Measurements from ENCODE around the gene AHSP. TPM values are rescaled to one million over a fixed set of nuclear protein-coding genes. Genes with fewer than 3 reads are reported as not detected.

Gene AHSP
- total RNA-seq, 1 donor from 2014 or later, result not detected

Other genes with a start within 250 kb of the AHSP start
- not detected in 2 replicates for gene ITGAX, start 172.7 kb upstream of the AHSP start, total RNA-seq (ENCODE audit: low replicate concordance)
- not detected in 2 replicates for gene ITGAD, start 134.6 kb upstream of the AHSP start, total RNA-seq (ENCODE audit: low replicate concordance)
- gene COX6A2, start 99.5 kb upstream of the AHSP start, total RNA-seq (ENCODE audit: low replicate concordance), result not detected in 2 replicates
- gene ZNF843, start 85.1 kb upstream of the AHSP start, total RNA-seq (ENCODE audit: low replicate concordance), result 1.2 and 1.9 TPM in 2 replicates
- gene ARMC5, start 68.4 kb upstream of the AHSP start, total RNA-seq (ENCODE audit: low replicate concordance), result 9.4 and 11.1 TPM in 2 replicates
- 5.0 and 25.6 TPM in 2 replicates for gene TGFB1I1, start 55.7 kb upstream of the AHSP start, total RNA-seq (ENCODE audit: low replicate concordance)
- gene SLC5A2, start 44.8 kb upstream of the AHSP start, total RNA-seq (ENCODE audit: low replicate concordance), result 0.41 TPM in 1 of 2 replicates, not detected in the other
- 74.2 and 78.2 TPM in 2 replicates for gene RUSF1, start 19.5 kb upstream of the AHSP start, total RNA-seq (ENCODE audit: low replicate concordance)